Thyroid gland (tissue), 4 donors: ENCODE measurements around the gene NXF1.

Experiments used
- POLR2A ChIP-seq, 2 donors: fragments of 450-650 bp; IDR thresholded peaks; one replicate each; pipeline ENCODE4 v1.6.1; 2017; ENCODE audit warnings: antibody characterized with exemption in 2 of 2, mild to moderate bottlenecking in 2 of 2, moderate library complexity in 1 of 2
- TF ChIP-seq, protein P1 (sequence below), 6 experiments: fragments of 200-600 bp in 3 of 6; fragments of 450-650 bp in 3 of 6; sonication (generic) in 3 of 6; IDR thresholded peaks; one replicate each; pipeline ENCODE4 v1.5.1; 2016 to 2019; ENCODE audit warnings: antibody characterized with exemption in 6 of 6, mild to moderate bottlenecking in 2 of 6, inconsistent platforms in 1 of 6, moderate library complexity in 1 of 6

DNA sequence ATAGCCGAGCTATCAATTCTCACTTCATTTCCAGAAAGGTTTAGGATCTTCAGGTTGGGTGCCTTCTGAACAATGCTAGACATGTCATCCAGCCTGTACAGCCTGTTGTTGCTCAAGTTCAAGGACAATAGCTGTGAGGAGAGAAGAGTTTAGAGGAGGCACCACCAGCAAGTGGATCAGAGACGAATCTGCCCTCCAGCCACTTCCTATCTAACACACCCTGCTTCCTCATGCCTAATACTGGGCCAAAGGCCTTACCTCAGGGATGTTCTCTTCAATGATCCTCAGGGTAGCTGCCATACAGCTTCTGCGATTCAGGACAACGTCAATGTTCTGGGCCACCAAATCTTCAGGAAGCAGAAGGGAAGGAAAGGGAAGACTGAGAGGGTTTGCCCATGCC, 4.2 kb downstream of the NXF1 start:
- TF ChIP-seq, protein P1, sequence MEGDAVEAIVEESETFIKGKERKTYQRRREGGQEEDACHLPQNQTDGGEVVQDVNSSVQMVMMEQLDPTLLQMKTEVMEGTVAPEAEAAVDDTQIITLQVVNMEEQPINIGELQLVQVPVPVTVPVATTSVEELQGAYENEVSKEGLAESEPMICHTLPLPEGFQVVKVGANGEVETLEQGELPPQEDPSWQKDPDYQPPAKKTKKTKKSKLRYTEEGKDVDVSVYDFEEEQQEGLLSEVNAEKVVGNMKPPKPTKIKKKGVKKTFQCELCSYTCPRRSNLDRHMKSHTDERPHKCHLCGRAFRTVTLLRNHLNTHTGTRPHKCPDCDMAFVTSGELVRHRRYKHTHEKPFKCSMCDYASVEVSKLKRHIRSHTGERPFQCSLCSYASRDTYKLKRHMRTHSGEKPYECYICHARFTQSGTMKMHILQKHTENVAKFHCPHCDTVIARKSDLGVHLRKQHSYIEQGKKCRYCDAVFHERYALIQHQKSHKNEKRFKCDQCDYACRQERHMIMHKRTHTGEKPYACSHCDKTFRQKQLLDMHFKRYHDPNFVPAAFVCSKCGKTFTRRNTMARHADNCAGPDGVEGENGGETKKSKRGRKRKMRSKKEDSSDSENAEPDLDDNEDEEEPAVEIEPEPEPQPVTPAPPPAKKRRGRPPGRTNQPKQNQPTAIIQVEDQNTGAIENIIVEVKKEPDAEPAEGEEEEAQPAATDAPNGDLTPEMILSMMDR (IDR thresholded peaks at IDR 0.05), result no peak
- no peak for TF ChIP-seq POLR2A (IDR thresholded peaks at IDR 0.05)
